ENCODE results near the gene TUBE1.
"Not testable (repeated sequence)": the region's sequence is repeated elsewhere in the genome, so short reads cannot be mapped to it uniquely, and the experiment has no call there.

Gene TUBE1

GRCh38 chr6:112065426-112065986 lies 21.8 kb downstream of the TUBE1 start:
- DNase-seq (ENCODE audit: low read depth in 2 of 2): no peak

- DNase-seq (ENCODE audit: low read depth in 2 of 2): no peak
Measured at GRCh38 chr6:112062966-112063365, 24.3 kb downstream of the TUBE1 start.

- DNase-seq (ENCODE audit: low read depth in 2 of 2): no peak
Measured at GRCh38 chr6:112061605-112062004, 25.7 kb downstream of the TUBE1 start.

- DNase-seq (ENCODE audit: low read depth in 2 of 2): no peak
Measured at GRCh38 chr6:112058243-112059032, 28.8 kb downstream of the TUBE1 start.

GRCh38 chr6:112054555-112055190 lies 32.6 kb downstream of the TUBE1 start:
- no peak for DNase-seq (ENCODE audit: low read depth in 2 of 2)

GRCh38 chr6:112054001-112054400 lies 33.3 kb downstream of the TUBE1 start, which contains the start of gene CCN6:
CCN6 (plus strand) TSS chr6:112054104; CDS start chr6:112054358, 254 bp downstream.
- DNase-seq (ENCODE audit: low read depth in 2 of 2): no peak

- DNase-seq (ENCODE audit: low read depth in 2 of 2): not testable (repeated sequence)
Measured at GRCh38 chr6:112051251-112051740, 36.0 kb downstream of the TUBE1 start.

- DNase-seq (ENCODE audit: low read depth in 2 of 2): no peak
Measured at GRCh38 chr6:112050429-112050828, 36.9 kb downstream of the TUBE1 start.

GRCh38 chr6:112049996-112050395 lies 37.3 kb downstream of the TUBE1 start:
- no peak for DNase-seq (ENCODE audit: low read depth in 2 of 2)

GRCh38 chr6:112049026-112049799 lies 38.1 kb downstream of the TUBE1 start:
- DNase-seq (ENCODE audit: low read depth in 2 of 2): no peak

GRCh38 chr6:112047523-112047922 lies 39.8 kb downstream of the TUBE1 start:
- DNase-seq (ENCODE audit: low read depth in 2 of 2): not testable (repeated sequence)

- DNase-seq (ENCODE audit: low read depth in 2 of 2): no peak
Measured at GRCh38 chr6:112044856-112045255, 42.4 kb downstream of the TUBE1 start.

- DNase-seq (ENCODE audit: low read depth in 2 of 2): no peak
Measured at GRCh38 chr6:112044196-112044595, 43.1 kb downstream of the TUBE1 start.

GRCh38 chr6:112043032-112044007 lies 44.0 kb downstream of the TUBE1 start:
- DNase-seq (ENCODE audit: low read depth in 2 of 2): peak; percentile 74 to 86

- DNase-seq (ENCODE audit: low read depth in 2 of 2): no peak
Measured at GRCh38 chr6:112041535-112041934, 45.7 kb downstream of the TUBE1 start.

GRCh38 chr6:112040956-112041355 lies 46.3 kb downstream of the TUBE1 start:
- DNase-seq (ENCODE audit: low read depth in 2 of 2): no peak

GRCh38 chr6:112039431-112039770 lies 47.9 kb downstream of the TUBE1 start:
- DNase-seq (ENCODE audit: low read depth in 2 of 2): no peak

GRCh38 chr6:112038756-112039430 lies 48.4 kb downstream of the TUBE1 start:
- DNase-seq (ENCODE audit: low read depth in 2 of 2): no peak

- no peak for DNase-seq (ENCODE audit: low read depth in 2 of 2)
Measured at GRCh38 chr6:112038268-112038667, 49.0 kb downstream of the TUBE1 start.

- no peak for DNase-seq (ENCODE audit: low read depth in 2 of 2)
Measured at GRCh38 chr6:112037783-112038216, 49.5 kb downstream of the TUBE1 start.
